OCI-LY1 (cell line): Measurements from ENCODE around the gene TTBK1.

Experiments
- H2AFZ ChIP-seq: fragments of 200-600 bp; sonication (generic), shearing (Covaris generic); 2 replicates; pipeline ENCODE4 v1.6.0; 2014; ENCODE audit warnings: antibody characterized with exemption, mild to moderate bottlenecking, low read length
- H3F3A ChIP-seq: fragments of 200-600 bp; sonication (generic), shearing (Covaris generic); 2 replicates; pipeline ENCODE4 v1.6.0; 2014; ENCODE audit warnings: mild to moderate bottlenecking, antibody characterized with exemption, low read length, moderate library complexity; ENCODE audit not compliant: insufficient read depth
- H3K27ac ChIP-seq: fragments of 200-600 bp; sonication (generic); 2 replicates; pipeline ENCODE4 v1.5.1; 2014; ENCODE audit warnings: low read length, mixed run types, mild to moderate bottlenecking, low read depth; ENCODE audit not compliant: poor library complexity, severe bottlenecking
- H3K27me3 ChIP-seq: fragments of 200-600 bp; sonication (generic); 2 replicates; pipeline ENCODE4 v1.6.0; 2014; ENCODE audit warnings: antibody characterized with exemption, mild to moderate bottlenecking, low read length, moderate library complexity; ENCODE audit not compliant: insufficient read depth
- H3K36me3 ChIP-seq: fragments of 200-600 bp; sonication (generic); 2 replicates; pipeline ENCODE4 v1.6.1; 2014; ENCODE audit warnings: mild to moderate bottlenecking, antibody characterized with exemption, low read length, moderate library complexity, mixed read lengths; ENCODE audit not compliant: insufficient read depth
- H3K4me1 ChIP-seq: fragments of 200-600 bp; sonication (generic); 2 replicates; pipeline ENCODE4 v1.5.1; 2014; ENCODE audit warnings: mild to moderate bottlenecking, low read length, moderate library complexity; ENCODE audit not compliant: insufficient read depth, severe bottlenecking
- H3K4me2 ChIP-seq: fragments of 200-600 bp; sonication (generic), shearing (Covaris generic); 2 replicates; pipeline ENCODE4 v1.6.1; 2014; ENCODE audit warnings: low read length
- H3K4me3 ChIP-seq: fragments of 200-600 bp; sonication (generic); 2 replicates; pipeline ENCODE4 v1.5.1; 2014; ENCODE audit warnings: low read length, low read depth, mild to moderate bottlenecking, mixed read lengths; ENCODE audit not compliant: poor library complexity, severe bottlenecking
- H3K79me2 ChIP-seq: fragments of 200-600 bp; shearing (Covaris generic); 2 replicates; pipeline ENCODE4 v1.6.1; 2016; ENCODE audit warnings: mixed run types, low read length, mixed read lengths; ENCODE audit not compliant: insufficient read depth
- H3K9ac ChIP-seq: fragments of 200-600 bp; sonication (generic), shearing (Covaris generic); 2 replicates; pipeline ENCODE4 v1.6.1; 2014; ENCODE audit warnings: mild to moderate bottlenecking, low read length, mixed read lengths
- H3K9me2 ChIP-seq: fragments of 200-600 bp; sonication (generic), shearing (Covaris generic); 2 replicates; pipeline ENCODE4 v1.6.1; 2014; ENCODE audit warnings: low read depth, mild to moderate bottlenecking, low read length, mixed read lengths
- H3K9me3 ChIP-seq: fragments of 200-600 bp; shearing (Covaris generic); 2 replicates; pipeline ENCODE4 v1.6.1; 2014; ENCODE audit warnings: low read length, mixed read lengths
- H4K20me1 ChIP-seq: fragments of 200-600 bp; sonication (generic), shearing (Covaris generic); 2 replicates; pipeline ENCODE4 v1.6.0; 2016; ENCODE audit warnings: mild to moderate bottlenecking, low read length; ENCODE audit not compliant: insufficient read depth
- EZH2 ChIP-seq: fragments of 200-600 bp; sonication (generic), shearing (Covaris generic); IDR thresholded peaks from 2 replicates; pipeline ENCODE4 v1.8.0; 2017; ENCODE audit warnings: borderline replicate concordance, mixed run types, mild to moderate bottlenecking, antibody characterized with exemption, low read length, moderate library complexity, mixed read lengths
- TF ChIP-seq, protein P1 (sequence below): fragments of 200-600 bp; sonication (generic), shearing (Covaris generic); IDR thresholded peaks from 2 replicates; pipeline ENCODE4 v1.5.1; 2017; ENCODE audit warnings: mild to moderate bottlenecking, antibody characterized with exemption, low read length, moderate library complexity, mixed read lengths

TTBK1 gene

DNA sequence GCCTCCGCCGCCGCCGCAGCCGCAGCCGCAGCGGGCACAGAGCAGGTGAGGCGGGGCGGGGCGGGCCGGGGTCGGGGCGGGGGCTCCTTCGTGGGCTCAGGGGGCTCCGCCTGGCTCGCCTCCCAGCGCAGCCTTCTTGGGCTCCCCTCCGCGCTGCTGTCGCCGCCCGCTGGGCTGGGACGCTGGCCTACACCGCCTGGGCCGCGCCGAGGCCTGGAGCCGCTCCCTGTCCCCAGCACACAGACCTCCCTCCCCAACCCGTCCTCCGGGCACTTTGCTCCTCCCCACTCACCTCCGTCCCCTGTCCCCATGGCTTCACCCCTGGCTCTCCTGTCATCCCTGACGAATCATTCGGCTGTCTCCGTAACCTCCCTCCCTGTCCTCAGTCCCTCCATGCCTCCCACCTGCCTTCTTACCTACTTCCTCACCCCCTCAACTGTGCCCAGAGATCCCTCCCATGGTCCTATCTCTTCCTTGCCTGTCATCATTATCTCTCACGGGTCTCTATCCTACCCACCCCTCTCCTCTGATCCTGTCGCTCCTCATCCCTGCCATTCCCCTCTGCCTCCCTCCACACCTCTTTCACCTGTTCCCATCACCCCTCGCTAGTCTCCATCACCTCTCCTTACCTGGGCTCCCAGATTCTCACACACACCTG, 512 bp downstream of the TTBK1 start:
- H3K4me2 ChIP-seq = peak overlapping the region; percentile 36; the same call in 1 of the 2 replicates
- H3K4me3 ChIP-seq = no peak overlapping the region

DNA sequence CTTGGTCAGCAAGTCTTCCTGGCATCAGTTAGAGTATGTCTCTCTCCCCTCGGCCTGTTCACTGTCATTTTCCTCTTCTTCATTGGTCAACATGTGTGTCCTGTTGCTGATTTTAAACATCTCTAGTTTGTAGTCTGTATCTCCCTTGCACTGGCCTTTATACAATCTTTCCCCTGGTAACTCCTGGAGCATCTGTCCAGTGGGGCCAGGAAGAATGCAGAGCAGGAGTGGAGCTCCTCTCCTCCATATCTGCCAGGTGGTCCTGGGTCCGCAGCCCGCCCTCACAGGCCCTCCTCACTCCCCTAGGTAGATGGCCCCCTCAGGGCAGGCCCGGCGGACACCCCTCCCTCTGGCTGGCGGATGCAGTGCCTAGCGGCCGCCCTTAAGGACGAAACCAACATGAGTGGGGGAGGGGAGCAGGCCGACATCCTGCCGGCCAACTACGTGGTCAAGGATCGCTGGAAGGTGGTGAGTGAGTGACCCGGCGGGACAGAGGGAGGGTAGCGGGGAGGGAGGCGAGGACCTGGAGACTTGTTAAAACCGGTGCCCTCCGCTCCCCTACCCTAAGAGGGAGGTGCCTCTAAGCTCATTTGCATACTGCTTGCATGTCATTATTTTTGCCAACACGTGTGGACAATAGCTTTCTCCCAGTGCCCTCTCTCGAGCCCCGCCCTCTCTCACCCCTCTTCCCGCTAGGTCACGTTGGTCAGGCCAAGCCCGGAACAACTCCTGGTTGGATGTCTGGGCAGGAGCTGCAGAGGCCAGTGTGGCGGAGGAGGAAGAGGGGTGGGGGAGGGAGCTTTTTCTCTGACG, 3.2 kb downstream of the TTBK1 start:
- peaks cover 13% of the 10 kb centered on the region for H3K4me1 ChIP-seq
- H3K27ac ChIP-seq = no peak overlapping the region
- no peaks in the 10 kb centered on the region for H4K20me1 ChIP-seq
- peak overlapping the region; percentile 32; the same call in 1 of the 2 replicates for H2AFZ ChIP-seq
- peak overlapping the region; percentile 74 for H3K4me3 ChIP-seq
- H3K9me3 ChIP-seq = no peaks in the 10 kb centered on the region
- H3F3A ChIP-seq = no peaks in the 10 kb centered on the region
- H3K36me3 ChIP-seq = no peaks in the 10 kb centered on the region
- H3K9me2 ChIP-seq = no peaks in the 10 kb centered on the region
- peak overlapping the region; percentile 69 for H3K9ac ChIP-seq
- peaks cover 8% of the 10 kb centered on the region; the same call in 1 of the 2 replicates for H3K27me3 ChIP-seq
- no peaks in the 10 kb centered on the region for H3K79me2 ChIP-seq
- H3K4me2 ChIP-seq = peak overlapping the region; percentile 91
- no peak for TF ChIP-seq EZH2
- TF ChIP-seq, protein P1, sequence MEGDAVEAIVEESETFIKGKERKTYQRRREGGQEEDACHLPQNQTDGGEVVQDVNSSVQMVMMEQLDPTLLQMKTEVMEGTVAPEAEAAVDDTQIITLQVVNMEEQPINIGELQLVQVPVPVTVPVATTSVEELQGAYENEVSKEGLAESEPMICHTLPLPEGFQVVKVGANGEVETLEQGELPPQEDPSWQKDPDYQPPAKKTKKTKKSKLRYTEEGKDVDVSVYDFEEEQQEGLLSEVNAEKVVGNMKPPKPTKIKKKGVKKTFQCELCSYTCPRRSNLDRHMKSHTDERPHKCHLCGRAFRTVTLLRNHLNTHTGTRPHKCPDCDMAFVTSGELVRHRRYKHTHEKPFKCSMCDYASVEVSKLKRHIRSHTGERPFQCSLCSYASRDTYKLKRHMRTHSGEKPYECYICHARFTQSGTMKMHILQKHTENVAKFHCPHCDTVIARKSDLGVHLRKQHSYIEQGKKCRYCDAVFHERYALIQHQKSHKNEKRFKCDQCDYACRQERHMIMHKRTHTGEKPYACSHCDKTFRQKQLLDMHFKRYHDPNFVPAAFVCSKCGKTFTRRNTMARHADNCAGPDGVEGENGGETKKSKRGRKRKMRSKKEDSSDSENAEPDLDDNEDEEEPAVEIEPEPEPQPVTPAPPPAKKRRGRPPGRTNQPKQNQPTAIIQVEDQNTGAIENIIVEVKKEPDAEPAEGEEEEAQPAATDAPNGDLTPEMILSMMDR = no peak

More for the DNA sequence above, 512 bp downstream of the TTBK1 start:
- no peaks in the 10 kb centered on the region for H3K79me2 ChIP-seq
- H4K20me1 ChIP-seq = no peaks in the 10 kb centered on the region
- no peaks in the 10 kb centered on the region for H3F3A ChIP-seq
- no peaks in the 10 kb centered on the region; the same call in 1 of the 2 replicates for H3K36me3 ChIP-seq
- H3K9ac ChIP-seq = no peak overlapping the region
- no peak overlapping the region for H2AFZ ChIP-seq
- TF ChIP-seq, protein P1 = no peak
- TF ChIP-seq EZH2 = no peak
- H3K9me2 ChIP-seq = no peaks in the 10 kb centered on the region
- peaks cover 13% of the 10 kb centered on the region for H3K4me1 ChIP-seq
- H3K27ac ChIP-seq = no peak overlapping the region
- peaks cover 3% of the 10 kb centered on the region; the same call in 1 of the 2 replicates for H3K9me3 ChIP-seq
- H3K27me3 ChIP-seq = 0 out of 2 replicates have a peak, but pooled peaks cover 5% of the 10 kb centered on the region

DNA sequence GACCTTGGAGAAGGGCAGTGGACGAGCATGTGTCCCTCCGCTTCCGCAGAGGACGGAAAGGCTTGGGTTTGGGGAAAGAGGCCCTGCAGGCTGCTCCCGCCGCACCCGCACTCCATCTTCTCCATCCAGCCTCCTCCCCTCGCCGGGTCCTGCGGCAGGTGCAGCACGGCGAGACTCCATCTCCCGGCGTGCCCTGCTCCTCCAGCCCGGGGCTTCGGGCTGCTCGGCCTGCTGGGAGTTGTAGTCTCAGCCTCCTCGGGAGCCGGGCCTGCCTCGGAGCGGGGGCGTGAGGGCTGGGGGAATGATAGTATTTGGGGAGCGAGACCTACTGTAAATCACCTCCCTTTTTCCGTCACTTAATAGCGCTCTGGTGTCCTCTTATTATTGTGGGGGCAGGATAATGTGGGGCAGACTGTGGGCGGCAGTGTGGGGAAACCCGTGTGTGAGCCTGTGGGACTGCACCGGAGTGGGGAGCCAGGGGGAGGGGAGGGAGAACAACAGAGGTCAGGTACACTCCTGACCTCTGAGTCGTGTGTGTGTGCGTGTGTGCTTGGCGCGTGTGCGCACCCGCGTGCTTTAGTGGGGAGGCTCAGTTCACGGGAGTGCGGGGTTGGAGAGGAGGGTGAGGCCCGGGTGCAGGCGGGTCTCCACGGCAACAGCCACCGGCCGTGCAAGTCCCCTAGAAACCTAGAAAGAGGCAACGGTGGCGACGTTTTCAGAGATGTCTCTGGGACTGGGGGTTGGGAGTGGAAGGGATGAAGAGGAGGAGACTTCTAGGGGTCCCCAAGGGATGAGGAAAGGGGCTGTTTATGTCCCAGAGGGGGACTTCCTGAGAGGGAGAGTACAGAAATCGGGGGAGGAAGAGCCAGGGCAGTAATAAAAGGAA, 4.1 kb downstream of the TTBK1 start:
- H3K27ac ChIP-seq = no peak overlapping the region
- H3K9ac ChIP-seq = peak overlapping the region; percentile 69

More for the DNA sequence above, 4.1 kb downstream of the TTBK1 start:
- Histone ChIP-seq H4K20me1 (no peaks in the 10 kb centered on the region), H3K4me1 (peaks cover 13% of the 10 kb centered on the region), H3F3A (no peaks in the 10 kb centered on the region), H2AFZ (peak overlapping the region; percentile 32; the same call in 1 of the 2 replicates), H3K27me3 (peaks cover 12% of the 10 kb centered on the region; the same call in 1 of the 2 replicates), H3K4me2 (peak overlapping the region; percentile 91), H3K9me3 (no peaks in the 10 kb centered on the region), H3K4me3 (peak overlapping the region; percentile 74), H3K9me2 (no peaks in the 10 kb centered on the region), H3K36me3 (no peaks in the 10 kb centered on the region), H3K79me2 (no peaks in the 10 kb centered on the region)
- TF ChIP-seq EZH2 = no peak
